ENCODE data around the gene TROAP. TPM values are rescaled to one million over a fixed set of nuclear protein-coding genes. Genes with fewer than 3 reads are reported as not detected.
A peak's percentile ranks its signal among the peaks of the same experiment; 100 is the strongest.

The TROAP gene
- total RNA-seq, 4 donors from 2014 or later = 2.1 to 24.2 (median 6.7) TPM

DNA sequence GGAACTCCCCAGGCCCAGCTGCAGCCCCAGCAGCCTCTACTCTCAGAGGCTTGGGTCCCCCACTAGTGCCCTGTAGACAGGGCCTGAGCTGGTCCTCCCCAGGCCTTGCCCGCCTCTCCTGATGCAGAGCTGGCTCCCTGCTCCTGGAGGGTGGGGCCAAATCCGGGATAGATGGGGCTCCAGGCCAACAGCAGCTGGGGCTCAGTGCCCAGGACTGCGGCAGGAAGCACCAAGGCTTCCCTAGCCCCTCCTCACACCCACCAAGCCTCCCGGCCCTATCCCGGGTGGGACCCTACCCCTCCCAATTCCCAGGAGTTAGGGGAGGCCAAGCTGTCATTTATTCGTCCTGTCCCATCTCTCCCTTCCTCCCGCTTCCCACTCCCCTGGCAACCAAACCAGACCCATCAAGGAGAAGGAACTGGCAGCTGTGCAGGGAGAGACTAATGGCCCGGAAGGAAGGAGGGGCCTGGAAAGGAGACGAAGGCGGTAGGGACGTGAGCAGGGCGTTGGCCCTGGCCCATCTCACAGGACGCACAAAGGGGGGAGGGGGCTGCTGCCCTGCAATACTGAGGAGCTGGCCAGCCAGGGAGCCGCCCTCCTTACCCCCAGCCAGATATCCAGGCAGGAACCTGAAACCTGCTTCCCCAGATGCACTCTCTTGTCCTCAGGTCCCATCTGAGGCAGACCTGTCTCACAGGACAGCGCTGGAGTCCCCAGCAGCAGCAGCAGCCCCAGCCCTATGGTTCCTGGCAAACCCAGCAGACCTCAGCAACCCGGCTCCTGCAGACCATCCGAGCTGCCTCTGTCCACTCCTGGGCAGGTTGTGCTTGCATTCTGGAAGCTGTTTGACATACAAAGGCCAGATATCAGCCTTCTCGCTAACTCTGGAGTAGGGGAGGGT lies 29.7 kb upstream of the TROAP start:
- TF ChIP-seq, protein P1, sequence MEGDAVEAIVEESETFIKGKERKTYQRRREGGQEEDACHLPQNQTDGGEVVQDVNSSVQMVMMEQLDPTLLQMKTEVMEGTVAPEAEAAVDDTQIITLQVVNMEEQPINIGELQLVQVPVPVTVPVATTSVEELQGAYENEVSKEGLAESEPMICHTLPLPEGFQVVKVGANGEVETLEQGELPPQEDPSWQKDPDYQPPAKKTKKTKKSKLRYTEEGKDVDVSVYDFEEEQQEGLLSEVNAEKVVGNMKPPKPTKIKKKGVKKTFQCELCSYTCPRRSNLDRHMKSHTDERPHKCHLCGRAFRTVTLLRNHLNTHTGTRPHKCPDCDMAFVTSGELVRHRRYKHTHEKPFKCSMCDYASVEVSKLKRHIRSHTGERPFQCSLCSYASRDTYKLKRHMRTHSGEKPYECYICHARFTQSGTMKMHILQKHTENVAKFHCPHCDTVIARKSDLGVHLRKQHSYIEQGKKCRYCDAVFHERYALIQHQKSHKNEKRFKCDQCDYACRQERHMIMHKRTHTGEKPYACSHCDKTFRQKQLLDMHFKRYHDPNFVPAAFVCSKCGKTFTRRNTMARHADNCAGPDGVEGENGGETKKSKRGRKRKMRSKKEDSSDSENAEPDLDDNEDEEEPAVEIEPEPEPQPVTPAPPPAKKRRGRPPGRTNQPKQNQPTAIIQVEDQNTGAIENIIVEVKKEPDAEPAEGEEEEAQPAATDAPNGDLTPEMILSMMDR (IDR thresholded peaks at IDR 0.05) = no peak
- no peak for TF ChIP-seq POLR2A (IDR thresholded peaks at IDR 0.05)

DNA sequence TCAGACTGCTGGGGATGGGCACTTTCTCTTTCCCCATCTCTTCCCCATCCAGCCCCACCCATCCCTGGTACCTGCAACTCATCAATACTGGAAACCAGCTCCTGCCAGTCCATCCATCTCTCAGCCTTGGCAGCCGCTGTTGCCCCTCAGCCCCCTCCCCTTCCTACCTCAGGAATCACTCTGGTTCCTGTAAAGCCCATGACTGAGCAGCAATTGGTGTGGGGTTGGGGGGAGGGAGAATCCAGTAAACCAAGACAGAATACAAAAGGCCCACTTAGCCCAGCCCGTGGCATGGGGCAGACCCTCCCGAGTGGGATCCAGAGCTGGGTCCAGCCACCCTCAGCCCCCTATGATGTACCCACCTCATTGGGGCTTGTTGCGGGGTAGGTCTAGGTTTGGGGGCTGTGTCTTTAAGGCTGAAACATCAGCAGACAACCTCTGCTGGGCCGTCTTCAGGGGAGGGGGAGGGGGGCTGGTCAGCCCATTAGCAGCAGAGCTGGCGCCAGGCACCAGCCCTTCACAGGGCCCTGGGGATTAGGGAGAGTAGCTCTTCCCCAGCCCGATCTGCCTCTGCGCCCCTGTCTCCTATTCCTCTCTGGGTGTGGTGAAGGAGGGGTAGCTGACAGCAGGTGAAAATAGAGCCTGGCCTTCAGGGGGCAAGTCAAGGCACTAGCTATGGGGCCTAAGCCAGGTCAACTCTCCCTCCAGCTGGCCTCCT lies 28.8 kb upstream of the TROAP start:
- no peak for TF ChIP-seq POLR2A (IDR thresholded peaks at IDR 0.05)
- TF ChIP-seq, protein P1 (IDR thresholded peaks at IDR 0.05) = no peak
- no peak overlapping the region for H3K4me3 ChIP-seq (ENCODE audit: low read depth, poor library complexity, severe bottlenecking)
- 65 to 80% methylated on average over 8 of the region's 8 CpGs for WGBS, 2 donors
- no peak for DNase-seq (ENCODE audit: low spot score in 2 of 2)
- intact Hi-C loops (cut with DNase I; ENCODE audit: low total_unique reads) = no loop called here

More for the DNA sequence above, 29.7 kb upstream of the TROAP start:
- WGBS, 2 donors = 22 to 23% methylated on average over 14 to 17 of the region's 18 CpGs
- H3K4me3 ChIP-seq (ENCODE audit: low read depth, poor library complexity, severe bottlenecking) = no peak overlapping the region
- intact Hi-C loops (cut with DNase I; ENCODE audit: low total_unique reads) = no loop called here
- DNase-seq (ENCODE audit: low spot score in 2 of 2) = peak in 1 of 2 donors; percentile 88

DNA sequence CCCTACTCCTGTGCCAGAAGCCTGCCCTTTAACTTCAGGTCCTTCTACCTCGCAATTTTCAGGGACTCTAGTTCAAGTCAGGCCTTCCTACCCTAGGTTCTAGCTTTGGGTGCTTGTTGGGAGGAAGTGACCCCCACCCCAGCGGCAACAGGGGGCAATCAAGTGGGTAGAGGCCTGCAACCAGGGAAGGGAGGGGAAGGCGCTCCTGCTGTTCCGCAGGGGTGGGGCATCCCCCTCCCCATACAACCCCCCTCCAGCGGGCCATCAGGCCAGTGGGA lies 28.3 kb upstream of the TROAP start:
- 83 to 100% methylated on average over 3 to 4 of the region's 5 CpGs for WGBS, 2 donors
- no peak for TF ChIP-seq POLR2A (IDR thresholded peaks at IDR 0.05)
- TF ChIP-seq, protein P1 (IDR thresholded peaks at IDR 0.05) = no peak
- intact Hi-C loops (cut with DNase I; ENCODE audit: low total_unique reads) = no loop called here
- no peak overlapping the region for H3K4me3 ChIP-seq (ENCODE audit: low read depth, poor library complexity, severe bottlenecking)
- no peak for DNase-seq (ENCODE audit: low spot score in 2 of 2)

DNA sequence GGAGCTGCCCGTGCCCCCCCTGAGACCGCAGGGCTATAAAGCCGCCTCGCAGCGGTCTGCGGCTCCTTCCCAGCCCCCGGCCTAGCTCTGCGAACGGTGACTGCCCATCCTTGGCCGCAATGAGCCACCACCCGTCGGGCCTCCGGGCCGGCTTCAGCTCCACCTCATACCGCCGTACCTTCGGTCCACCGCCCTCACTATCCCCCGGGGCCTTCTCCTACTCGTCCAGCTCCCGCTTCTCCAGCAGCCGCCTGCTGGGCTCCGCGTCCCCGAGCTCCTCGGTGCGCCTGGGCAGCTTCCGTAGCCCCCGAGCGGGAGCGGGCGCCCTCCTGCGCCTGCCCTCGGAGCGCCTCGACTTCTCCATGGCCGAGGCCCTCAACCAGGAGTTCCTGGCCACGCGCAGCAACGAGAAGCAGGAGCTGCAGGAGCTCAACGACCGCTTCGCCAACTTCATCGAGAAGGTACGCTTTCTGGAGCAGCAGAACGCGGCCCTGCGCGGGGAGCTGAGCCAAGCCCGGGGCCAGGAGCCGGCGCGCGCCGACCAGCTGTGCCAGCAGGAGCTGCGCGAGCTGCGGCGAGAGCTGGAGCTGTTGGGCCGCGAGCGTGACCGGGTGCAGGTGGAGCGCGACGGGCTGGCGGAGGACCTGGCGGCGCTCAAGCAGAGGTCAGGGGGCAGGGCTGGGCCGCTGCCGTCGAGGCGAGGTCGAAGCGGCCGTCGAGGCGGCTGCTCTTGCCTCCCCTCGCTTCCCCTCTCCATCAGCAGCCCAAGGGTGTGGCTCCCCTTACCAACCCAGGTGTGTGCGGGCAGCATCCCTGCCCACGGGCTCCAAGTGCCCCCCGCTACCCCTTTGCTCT lies 27.7 kb upstream of the TROAP start, which contains the start of gene PRPH:
Gene PRPH (plus strand): TSS at position 66 of the 855 bp plus-strand sequence. CDS start 54 bp downstream, at position 120.
- H3K4me3 ChIP-seq (ENCODE audit: low read depth, poor library complexity, severe bottlenecking) = no peak within 1 kb of the TSS
- intact Hi-C loops (cut with DNase I; ENCODE audit: low total_unique reads) = no loop called here
- 8 to 14% methylated on average over 14 to 69 of the region's 82 CpGs for WGBS, 2 donors
- no peak for DNase-seq (ENCODE audit: low spot score in 2 of 2)
- no peak for TF ChIP-seq POLR2A (IDR thresholded peaks at IDR 0.05)
- TF ChIP-seq, protein P1 (IDR thresholded peaks at IDR 0.05) = no peak

DNA sequence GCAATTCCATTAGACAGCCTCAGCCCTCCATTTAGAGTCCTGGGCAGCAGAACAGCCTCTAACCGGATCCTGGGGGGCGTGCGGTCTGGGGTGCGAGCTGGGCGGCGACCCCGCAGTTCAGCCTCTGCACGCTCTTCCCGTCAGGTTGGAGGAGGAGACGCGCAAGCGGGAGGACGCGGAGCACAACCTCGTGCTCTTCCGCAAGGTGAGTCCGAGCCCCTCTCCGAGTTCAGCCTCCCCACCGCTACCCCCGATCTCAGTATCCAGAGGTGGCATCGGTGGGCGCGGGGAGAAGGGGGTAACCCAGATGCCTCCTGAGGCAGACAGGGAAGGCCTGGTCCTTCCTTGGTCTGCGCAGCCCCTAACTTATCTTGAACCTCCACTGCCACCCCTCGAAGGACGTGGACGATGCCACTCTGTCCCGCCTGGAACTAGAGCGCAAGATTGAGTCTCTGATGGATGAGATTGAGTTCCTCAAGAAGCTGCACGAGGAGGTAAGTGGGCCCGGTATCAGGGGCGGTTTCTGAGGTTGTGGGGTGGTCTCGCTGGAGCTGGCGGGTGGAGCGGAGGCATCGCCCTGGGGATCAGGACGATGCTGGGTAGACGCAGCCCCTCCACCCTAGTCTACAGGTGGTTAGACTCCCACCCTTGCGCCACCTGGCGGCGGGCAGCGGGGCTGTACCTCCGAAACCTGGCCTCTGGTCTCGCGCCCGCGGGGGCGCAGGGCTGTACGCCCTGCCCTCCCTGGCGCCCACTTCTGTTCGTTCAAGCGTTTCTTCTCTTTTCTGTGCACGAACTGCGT lies 26.8 kb upstream of the TROAP start:
- H3K4me3 ChIP-seq (ENCODE audit: low read depth, poor library complexity, severe bottlenecking) = peak overlapping the region; percentile 1
- DNase-seq (ENCODE audit: low spot score in 2 of 2) = no peak
- intact Hi-C loops (cut with DNase I; ENCODE audit: low total_unique reads) = no loop called here
- TF ChIP-seq, protein P1 (IDR thresholded peaks at IDR 0.05) = no peak
- no peak for TF ChIP-seq POLR2A (IDR thresholded peaks at IDR 0.05)
- 15 to 21% methylated on average over 36 to 53 of the region's 54 CpGs for WGBS, 2 donors

Measured in lower leg skin (tissue), 4 donors.